Osteoblast (primary cell): Measurements from ENCODE around the gene TRIM3. TPM values are rescaled to one million over a fixed set of nuclear protein-coding genes. Genes with fewer than 3 reads are reported as not detected.

Experiments
- DNase-seq: peaks from one replicate; pipeline ENCODE4 v3.0.0; 2011; ENCODE audit warnings: low spot score, mixed read lengths; ENCODE audit not compliant: insufficient read length; ENCODE audit errors: missing footprints
- H2AFZ ChIP-seq: 2 replicates; pipeline ENCODE4 v1.6.0; 2011; ENCODE audit warnings: mild to moderate bottlenecking, low read length
- H3K27ac ChIP-seq: 2 replicates; pipeline ENCODE4 v1.5.1; 2011; ENCODE audit warnings: mild to moderate bottlenecking, low read depth, low read length, moderate library complexity
- H3K27me3 ChIP-seq: 2 replicates; pipeline ENCODE4 v1.6.0; 2012; ENCODE audit warnings: mild to moderate bottlenecking, control low read depth, inconsistent platforms, low read length, moderate library complexity; ENCODE audit not compliant: insufficient read depth
- H3K36me3 ChIP-seq: 2 replicates; pipeline ENCODE4 v1.5.1; 2011; ENCODE audit warnings: mild to moderate bottlenecking, low read length, control low read depth, moderate library complexity; ENCODE audit not compliant: insufficient read depth
- H3K4me1 ChIP-seq: 2 replicates; pipeline ENCODE4 v1.5.1; 2011; ENCODE audit warnings: mild to moderate bottlenecking, low read length, control low read depth, moderate library complexity; ENCODE audit not compliant: insufficient read depth
- H3K4me2 ChIP-seq: 2 replicates; pipeline ENCODE4 v1.6.0; 2011; ENCODE audit warnings: mild to moderate bottlenecking, low read length; ENCODE audit not compliant: insufficient read depth
- H3K4me3 ChIP-seq: fragments of 200-600 bp; sonication (generic); 3 replicates; pipeline ENCODE4 v1.5.1; 2012; ENCODE audit warnings: mild to moderate bottlenecking, low read length, inconsistent platforms; ENCODE audit not compliant: insufficient read depth
- H3K79me2 ChIP-seq: 2 replicates; pipeline ENCODE4 v1.6.0; 2012; ENCODE audit warnings: mild to moderate bottlenecking, low read length, control low read depth, inconsistent platforms; ENCODE audit not compliant: insufficient read depth
- H3K9me3 ChIP-seq: 2 replicates; pipeline ENCODE4 v1.5.1; 2011; ENCODE audit warnings: low read depth, low read length, control low read depth
- H4K20me1 ChIP-seq: 2 replicates; pipeline ENCODE4 v1.6.0; 2012; ENCODE audit warnings: mild to moderate bottlenecking, low read length, control low read depth; ENCODE audit not compliant: insufficient read depth
- CTCF ChIP-seq: IDR thresholded peaks from 2 replicates; pipeline ENCODE4 v1.5.1; 2011; ENCODE audit warnings: mild to moderate bottlenecking, low read depth, low read length, moderate library complexity; ENCODE audit errors: extremely low read depth
- total RNA-seq: library from RNA; depleted of rRNA; stranded (reverse); fragments of >200 nt; gene quantifications from 2 replicates; pipeline ENCODE4 v1.2.3, GENCODE V29; 2012

The TRIM3 gene
- total RNA-seq, 1 donor, result 25.3 TPM

DNA sequence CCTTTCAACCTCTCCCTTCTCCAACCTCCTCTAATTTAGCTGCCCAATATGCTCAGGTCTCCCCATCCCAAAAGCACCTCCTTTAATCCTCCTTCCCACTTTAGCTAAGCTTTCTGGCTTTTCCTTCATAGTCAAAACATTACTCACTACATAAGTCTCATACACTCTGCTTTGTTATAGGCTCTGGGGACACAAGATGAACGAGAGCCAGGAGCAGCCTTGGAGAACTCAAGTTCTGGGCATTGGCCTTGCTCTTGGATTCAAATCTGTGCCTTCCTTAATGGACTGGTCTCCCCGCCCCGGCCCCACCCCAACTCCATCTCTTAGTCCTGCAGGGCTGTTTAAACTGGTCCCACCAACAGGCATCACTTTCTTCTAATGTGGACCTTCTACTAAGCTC is 21.5 kb downstream of the TRIM3 start:
- no peaks in the 10 kb centered on the region for H3K79me2 ChIP-seq
- peak overlapping the region; percentile 45 for H3K4me2 ChIP-seq
- H3K9me3 ChIP-seq, result no peaks in the 10 kb centered on the region
- H3K4me3 ChIP-seq, result no peak overlapping the region
- peaks cover 6% of the 10 kb centered on the region for H4K20me1 ChIP-seq
- H3K36me3 ChIP-seq, result peaks cover 55% of the 10 kb centered on the region
- no peaks in the 10 kb centered on the region for H3K27me3 ChIP-seq
- H3K27ac ChIP-seq, result peak overlapping the region; percentile 50
- peak; percentile 95 for DNase-seq
- no peak overlapping the region for H2AFZ ChIP-seq
- H3K4me1 ChIP-seq, result peaks cover 15% of the 10 kb centered on the region
- TF ChIP-seq CTCF, result no peak

DNA sequence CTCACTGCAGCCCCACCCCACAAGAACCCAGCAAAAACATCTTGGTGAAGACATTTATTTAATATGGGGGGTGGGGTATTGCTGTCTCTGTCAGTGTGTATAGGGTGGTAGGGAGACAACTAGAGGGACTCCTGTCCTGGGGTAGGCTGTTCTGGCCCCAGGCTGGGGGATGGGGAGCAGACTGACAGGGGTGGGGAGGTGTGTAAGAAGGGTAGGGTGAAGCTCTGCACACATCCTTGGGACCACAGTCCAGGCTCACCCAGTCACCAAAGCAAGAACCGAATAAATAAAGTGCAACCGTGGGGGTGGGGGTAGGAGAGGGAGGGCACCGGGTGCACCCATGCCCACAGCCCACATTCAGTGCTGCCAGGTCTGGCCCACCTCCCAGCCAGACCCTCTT is 25.2 kb downstream of the TRIM3 start:
- Histone ChIP-seq H3K9me3 (no peaks in the 10 kb centered on the region), H3K4me1 (peaks cover 15% of the 10 kb centered on the region), H3K36me3 (peaks cover 29% of the 10 kb centered on the region), H3K4me3 (no peak overlapping the region), H3K79me2 (no peaks in the 10 kb centered on the region), H4K20me1 (peaks cover 6% of the 10 kb centered on the region), H2AFZ (no peak overlapping the region), H3K4me2 (no peak overlapping the region), H3K27ac (no peak overlapping the region), H3K27me3 (no peaks in the 10 kb centered on the region)
- TF ChIP-seq CTCF, result no peak
- no peak for DNase-seq

- no peak for DNase-seq
- Histone ChIP-seq H3K27me3 (no peaks in the 10 kb centered on the region), H3K4me3 (no peak overlapping the region), H3K36me3 (no peaks in the 10 kb centered on the region), H3K79me2 (no peaks in the 10 kb centered on the region), H3K4me1 (no peaks in the 10 kb centered on the region), H3K9me3 (no peaks in the 10 kb centered on the region), H3K4me2 (no peak overlapping the region), H2AFZ (no peak overlapping the region), H4K20me1 (no peaks in the 10 kb centered on the region), H3K27ac (no peak overlapping the region)
- peak; percentile 86 for TF ChIP-seq CTCF
Measured at GRCh38 chr11:6443269-6444003, 30.3 kb downstream of the TRIM3 start.

GRCh38 chr11:6442441-6442840 is 31.3 kb downstream of the TRIM3 start:
- no peak for TF ChIP-seq CTCF
- no peak for DNase-seq
- Histone ChIP-seq H2AFZ (no peak overlapping the region), H3K36me3 (no peaks in the 10 kb centered on the region), H3K27ac (no peak overlapping the region), H3K4me3 (no peak overlapping the region), H3K4me1 (no peaks in the 10 kb centered on the region), H3K4me2 (no peak overlapping the region), H3K27me3 (no peaks in the 10 kb centered on the region), H3K79me2 (no peaks in the 10 kb centered on the region), H4K20me1 (no peaks in the 10 kb centered on the region), H3K9me3 (no peaks in the 10 kb centered on the region)
